WI38 (cell line): ENCODE measurements around the gene TCF7L2.

Experiments
- H3K4me3 ChIP-seq: 2 replicates; pipeline ENCODE4 v1.5.1; 2011; ENCODE audit warnings: low read depth, mild to moderate bottlenecking, control low read depth, low read length
- TF ChIP-seq, protein P1 (sequence below): IDR thresholded peaks from 2 replicates; pipeline ENCODE4 v1.5.1; 2012; ENCODE audit warnings: low read depth, mild to moderate bottlenecking, control low read depth, low read length

The TCF7L2 gene

DNA sequence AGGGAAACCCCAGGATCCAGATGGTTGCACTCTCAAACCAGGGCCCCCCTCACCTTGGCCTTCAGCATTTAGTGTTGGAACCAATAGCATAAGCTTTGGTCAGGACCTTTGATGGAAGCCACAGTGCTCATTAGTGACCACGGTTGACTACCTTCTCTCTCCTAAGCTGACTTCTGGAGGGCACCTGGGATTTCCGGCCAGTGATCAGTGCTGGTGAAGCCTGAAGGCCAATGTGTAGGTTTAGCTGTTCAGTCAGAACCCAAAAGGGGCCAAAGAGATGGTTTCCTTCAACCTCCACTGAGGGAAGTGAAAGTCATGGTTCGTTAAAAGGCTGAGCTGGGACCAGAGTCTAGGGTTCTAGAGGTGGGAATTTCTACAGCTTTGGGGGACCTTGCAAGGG is 46.4 kb downstream of the TCF7L2 start:
- H3K4me3 ChIP-seq = no peak overlapping the region
- TF ChIP-seq, protein P1, sequence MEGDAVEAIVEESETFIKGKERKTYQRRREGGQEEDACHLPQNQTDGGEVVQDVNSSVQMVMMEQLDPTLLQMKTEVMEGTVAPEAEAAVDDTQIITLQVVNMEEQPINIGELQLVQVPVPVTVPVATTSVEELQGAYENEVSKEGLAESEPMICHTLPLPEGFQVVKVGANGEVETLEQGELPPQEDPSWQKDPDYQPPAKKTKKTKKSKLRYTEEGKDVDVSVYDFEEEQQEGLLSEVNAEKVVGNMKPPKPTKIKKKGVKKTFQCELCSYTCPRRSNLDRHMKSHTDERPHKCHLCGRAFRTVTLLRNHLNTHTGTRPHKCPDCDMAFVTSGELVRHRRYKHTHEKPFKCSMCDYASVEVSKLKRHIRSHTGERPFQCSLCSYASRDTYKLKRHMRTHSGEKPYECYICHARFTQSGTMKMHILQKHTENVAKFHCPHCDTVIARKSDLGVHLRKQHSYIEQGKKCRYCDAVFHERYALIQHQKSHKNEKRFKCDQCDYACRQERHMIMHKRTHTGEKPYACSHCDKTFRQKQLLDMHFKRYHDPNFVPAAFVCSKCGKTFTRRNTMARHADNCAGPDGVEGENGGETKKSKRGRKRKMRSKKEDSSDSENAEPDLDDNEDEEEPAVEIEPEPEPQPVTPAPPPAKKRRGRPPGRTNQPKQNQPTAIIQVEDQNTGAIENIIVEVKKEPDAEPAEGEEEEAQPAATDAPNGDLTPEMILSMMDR = no peak

DNA sequence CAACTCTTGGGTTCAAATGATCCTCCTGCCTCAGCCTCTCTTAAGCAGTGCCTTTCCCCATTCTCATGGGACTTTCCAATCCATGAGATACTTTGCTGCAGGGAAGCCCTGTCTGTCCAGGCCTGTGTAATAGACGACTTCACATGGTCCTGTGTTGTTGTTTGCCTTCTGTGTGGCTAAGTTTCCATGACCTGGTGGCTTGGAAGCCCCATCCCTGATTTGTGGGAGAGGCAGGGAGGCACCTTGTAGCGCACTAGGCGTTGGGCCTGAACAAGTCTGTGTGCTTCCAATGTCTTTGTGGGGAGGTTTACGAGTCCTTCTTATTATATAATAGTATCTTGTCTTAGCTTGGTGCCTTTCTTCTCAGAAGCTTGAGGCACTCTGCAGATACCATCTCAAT is 49.1 kb downstream of the TCF7L2 start:
- TF ChIP-seq, protein P1 = no peak

DNA sequence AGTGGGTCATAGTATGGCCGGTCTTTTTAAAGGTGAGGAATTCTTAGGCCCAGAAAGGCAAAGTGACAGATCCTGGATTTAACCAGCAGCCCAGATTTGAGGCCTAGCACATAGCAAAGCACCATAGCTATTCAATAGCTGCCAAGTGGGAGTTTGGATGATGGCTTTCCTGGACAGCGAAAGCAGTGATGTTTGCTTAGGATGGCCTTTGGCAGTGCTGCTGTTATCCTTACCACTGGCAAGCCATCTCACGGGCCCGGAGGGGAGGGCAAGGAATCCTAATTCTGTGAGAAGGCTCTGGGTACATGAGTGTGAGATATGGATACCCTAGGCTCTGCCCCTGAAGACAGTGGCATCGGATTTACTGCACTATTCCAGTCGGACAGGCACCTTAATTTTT is 50.4 kb downstream of the TCF7L2 start:
- no peak overlapping the region for H3K4me3 ChIP-seq
- TF ChIP-seq, protein P1 = no peak

More for the DNA sequence above, 49.1 kb downstream of the TCF7L2 start:
- no peak overlapping the region for H3K4me3 ChIP-seq

GRCh38 chr10:113000876-113001598 is 51.0 kb downstream of the TCF7L2 start:
- TF ChIP-seq, protein P1 = no peak
- no peak overlapping the region for H3K4me3 ChIP-seq

- TF ChIP-seq, protein P1 = no peak
- no peak overlapping the region for H3K4me3 ChIP-seq
Observed at GRCh38 chr10:113001599-113002448, 51.8 kb downstream of the TCF7L2 start.

- TF ChIP-seq, protein P1 = no peak
- no peak overlapping the region for H3K4me3 ChIP-seq
Observed at GRCh38 chr10:113002449-113002777, 52.4 kb downstream of the TCF7L2 start.

DNA sequence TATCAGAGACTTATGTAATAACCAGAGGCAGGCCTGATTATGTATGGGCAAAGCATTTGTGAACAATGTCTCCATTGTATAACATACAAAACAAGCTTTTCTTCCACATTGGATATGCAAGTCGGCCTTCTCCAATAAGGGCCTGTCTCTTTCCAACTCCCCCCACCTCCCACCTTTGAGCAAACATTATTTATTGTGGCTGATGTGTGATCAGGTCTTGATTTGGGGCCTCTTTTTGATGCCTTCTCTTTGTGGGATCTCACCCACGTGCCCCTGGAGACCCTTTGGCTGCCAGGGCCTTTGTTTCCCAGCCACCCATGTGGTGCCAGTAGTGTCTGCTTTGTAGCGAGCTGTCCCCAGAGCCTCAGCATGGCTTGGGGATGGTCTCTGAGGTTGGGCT is 53.0 kb downstream of the TCF7L2 start:
- TF ChIP-seq, protein P1 = no peak
- no peak overlapping the region for H3K4me3 ChIP-seq
